GM12878 (cell line): Measurements from ENCODE around the gene C22orf15.

ENCODE experiments used
- CEBPB ChIP-seq, 2 experiments: fragments of 150-350 bp in 1 of 2; IDR thresholded peaks; 2 replicates each; pipeline ENCODE4 v1.6.1; 2012 to 2014; ENCODE audit warnings: low read depth in 2 of 2, low read length in 2 of 2, borderline replicate concordance in 1 of 2, inconsistent platforms in 1 of 2
- EZH2 ChIP-seq: IDR thresholded peaks from 2 replicates; pipeline ENCODE4 v1.6.1; 2012; ENCODE audit warnings: low read depth, mild to moderate bottlenecking, control low read depth, inconsistent platforms, low read length, borderline replicate concordance; ENCODE audit not compliant: control insufficient read depth
- HCFC1 ChIP-seq: fragments of 150-350 bp; IDR thresholded peaks from 2 replicates; pipeline ENCODE4 v1.6.1; 2014; ENCODE audit warnings: low read length
- YY1 ChIP-seq: IDR thresholded peaks from 2 replicates; pipeline ENCODE4 v1.6.1; 2011; ENCODE audit warnings: low read depth, mild to moderate bottlenecking, low read length
- ZSCAN29 ChIP-seq: fragments of 450-650 bp; IDR thresholded peaks from 2 replicates; pipeline ENCODE4 v1.6.1; 2017; ENCODE audit warnings: mild to moderate bottlenecking, moderate library complexity
- TF ChIP-seq, protein P1 (sequence below), 3 experiments: IDR thresholded peaks in 2 of 3; conservative IDR thresholded peaks in 1 of 3; 2 replicates each; pipeline ENCODE4 v1.5.1; 2011; ENCODE audit warnings: low read depth in 3 of 3, low read length in 3 of 3, mild to moderate bottlenecking in 3 of 3, control low read depth in 2 of 3, moderate library complexity in 2 of 3, inconsistent platforms in 1 of 3, mixed read lengths in 1 of 3; ENCODE audit not compliant: control insufficient read depth in 2 of 3, insufficient read depth in 1 of 3; ENCODE audit errors: extremely low read depth in 1 of 3
- TF ChIP-seq, protein P2 (sequence below): fragments of 450-650 bp; IDR thresholded peaks from 2 replicates; pipeline ENCODE4 v1.6.1; 2016; ENCODE audit warnings: mild to moderate bottlenecking
- TF ChIP-seq, protein P3 (sequence below): IDR thresholded peaks from 2 replicates; pipeline ENCODE4 v1.6.1; 2011; ENCODE audit warnings: mild to moderate bottlenecking, low read depth, low read length, moderate library complexity; ENCODE audit not compliant: insufficient replicate concordance
- TF ChIP-seq, protein P4 (sequence below): IDR thresholded peaks from 2 replicates; pipeline ENCODE4 v1.6.1; 2011; ENCODE audit warnings: borderline replicate concordance, low read depth, mild to moderate bottlenecking, moderate library complexity, mixed read lengths, low read length; ENCODE audit not compliant: insufficient read depth; ENCODE audit errors: extremely low read length

DNA sequence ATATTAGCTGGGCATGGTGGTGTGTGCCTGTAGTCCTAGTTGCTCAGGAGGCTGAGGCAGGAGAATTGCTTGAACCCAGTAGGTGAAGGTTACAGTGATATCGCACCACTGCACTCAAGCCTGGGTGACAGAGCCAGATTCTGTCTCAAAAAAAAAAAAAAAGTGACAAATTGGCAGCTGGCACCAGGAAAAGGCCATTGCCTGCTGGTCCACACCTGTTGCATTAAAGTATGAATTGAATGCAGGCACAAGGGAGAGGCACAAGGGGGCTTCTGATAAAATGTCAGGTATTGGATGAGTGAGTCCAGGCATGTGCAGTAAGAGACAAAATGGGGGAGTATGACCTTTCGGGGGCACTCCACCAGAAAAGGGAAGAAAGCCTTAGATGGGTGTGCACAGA lies 40.1 kb upstream of the C22orf15 start:
- no peak for TF ChIP-seq EZH2
- TF ChIP-seq, protein P1, sequence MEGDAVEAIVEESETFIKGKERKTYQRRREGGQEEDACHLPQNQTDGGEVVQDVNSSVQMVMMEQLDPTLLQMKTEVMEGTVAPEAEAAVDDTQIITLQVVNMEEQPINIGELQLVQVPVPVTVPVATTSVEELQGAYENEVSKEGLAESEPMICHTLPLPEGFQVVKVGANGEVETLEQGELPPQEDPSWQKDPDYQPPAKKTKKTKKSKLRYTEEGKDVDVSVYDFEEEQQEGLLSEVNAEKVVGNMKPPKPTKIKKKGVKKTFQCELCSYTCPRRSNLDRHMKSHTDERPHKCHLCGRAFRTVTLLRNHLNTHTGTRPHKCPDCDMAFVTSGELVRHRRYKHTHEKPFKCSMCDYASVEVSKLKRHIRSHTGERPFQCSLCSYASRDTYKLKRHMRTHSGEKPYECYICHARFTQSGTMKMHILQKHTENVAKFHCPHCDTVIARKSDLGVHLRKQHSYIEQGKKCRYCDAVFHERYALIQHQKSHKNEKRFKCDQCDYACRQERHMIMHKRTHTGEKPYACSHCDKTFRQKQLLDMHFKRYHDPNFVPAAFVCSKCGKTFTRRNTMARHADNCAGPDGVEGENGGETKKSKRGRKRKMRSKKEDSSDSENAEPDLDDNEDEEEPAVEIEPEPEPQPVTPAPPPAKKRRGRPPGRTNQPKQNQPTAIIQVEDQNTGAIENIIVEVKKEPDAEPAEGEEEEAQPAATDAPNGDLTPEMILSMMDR (IDR thresholded peaks at IDR 0.05 in 2 of 3, conservative IDR thresholded peaks at IDR 0.05 in 1 of 3; ENCODE audit: control insufficient read depth in 2 of 3, extremely low read depth in 1 of 3, insufficient read depth in 1 of 3, low read depth in 3 of 3, low read length in 3 of 3), result no peak
- no peak for TF ChIP-seq HCFC1
- TF ChIP-seq, protein P2, sequence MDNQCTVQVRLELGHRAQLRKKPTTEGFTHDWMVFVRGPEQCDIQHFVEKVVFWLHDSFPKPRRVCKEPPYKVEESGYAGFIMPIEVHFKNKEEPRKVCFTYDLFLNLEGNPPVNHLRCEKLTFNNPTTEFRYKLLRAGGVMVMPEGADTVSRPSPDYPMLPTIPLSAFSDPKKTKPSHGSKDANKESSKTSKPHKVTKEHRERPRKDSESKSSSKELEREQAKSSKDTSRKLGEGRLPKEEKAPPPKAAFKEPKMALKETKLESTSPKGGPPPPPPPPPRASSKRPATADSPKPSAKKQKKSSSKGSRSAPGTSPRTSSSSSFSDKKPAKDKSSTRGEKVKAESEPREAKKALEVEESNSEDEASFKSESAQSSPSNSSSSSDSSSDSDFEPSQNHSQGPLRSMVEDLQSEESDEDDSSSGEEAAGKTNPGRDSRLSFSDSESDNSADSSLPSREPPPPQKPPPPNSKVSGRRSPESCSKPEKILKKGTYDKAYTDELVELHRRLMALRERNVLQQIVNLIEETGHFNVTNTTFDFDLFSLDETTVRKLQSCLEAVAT, result no peak
- TF ChIP-seq, protein P3, sequence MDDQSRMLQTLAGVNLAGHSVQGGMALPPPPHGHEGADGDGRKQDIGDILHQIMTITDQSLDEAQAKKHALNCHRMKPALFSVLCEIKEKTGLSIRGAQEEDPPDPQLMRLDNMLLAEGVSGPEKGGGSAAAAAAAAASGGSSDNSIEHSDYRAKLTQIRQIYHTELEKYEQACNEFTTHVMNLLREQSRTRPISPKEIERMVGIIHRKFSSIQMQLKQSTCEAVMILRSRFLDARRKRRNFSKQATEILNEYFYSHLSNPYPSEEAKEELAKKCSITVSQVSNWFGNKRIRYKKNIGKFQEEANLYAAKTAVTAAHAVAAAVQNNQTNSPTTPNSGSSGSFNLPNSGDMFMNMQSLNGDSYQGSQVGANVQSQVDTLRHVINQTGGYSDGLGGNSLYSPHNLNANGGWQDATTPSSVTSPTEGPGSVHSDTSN, result no peak
- TF ChIP-seq CEBPB (IDR thresholded peaks at IDR 0.05; ENCODE audit: borderline replicate concordance in 1 of 2, low read depth in 2 of 2, low read length in 2 of 2), result no peak
- TF ChIP-seq ZSCAN29, result no peak
- TF ChIP-seq, protein P4, sequence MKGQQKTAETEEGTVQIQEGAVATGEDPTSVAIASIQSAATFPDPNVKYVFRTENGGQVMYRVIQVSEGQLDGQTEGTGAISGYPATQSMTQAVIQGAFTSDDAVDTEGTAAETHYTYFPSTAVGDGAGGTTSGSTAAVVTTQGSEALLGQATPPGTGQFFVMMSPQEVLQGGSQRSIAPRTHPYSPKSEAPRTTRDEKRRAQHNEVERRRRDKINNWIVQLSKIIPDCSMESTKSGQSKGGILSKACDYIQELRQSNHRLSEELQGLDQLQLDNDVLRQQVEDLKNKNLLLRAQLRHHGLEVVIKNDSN, result no peak
- no peak for TF ChIP-seq YY1
